A549 (cell line): ENCODE measurements around the gene RSPH4A. TPM values are rescaled to one million over a fixed set of nuclear protein-coding genes. Genes with fewer than 3 reads are reported as not detected.

Source experiments
- ATAC-seq, 2 experiments: fragments of 200-7000 bp in 1 of 2; fragments of >200 bp in 1 of 2; cut with Nextera tagmentation in 1 of 2; cut with Tn5 transposase in 1 of 2; 3 replicates each; pipeline versions ENCODE4 v1.8.0 to v1.9.1; 2018 to 2020; ENCODE audit warnings: mild to moderate bottlenecking in 1 of 2, moderate library complexity in 1 of 2
- CTCF ChIA-PET: fragments of 300-600 bp; sonication (Branson Sonifier 250); formaldehyde crosslinking; extraction: SDS; loops from one replicate; lab custom pipeline; 2021; ENCODE audit warnings: antibody characterized with exemption, inconsistent platforms; lab: Yijun Ruan, JAX
- POLR2A ChIA-PET: fragments of 350-600 bp; formaldehyde crosslinking; extraction: SDS; loops from one replicate; lab custom pipeline; 2021; ENCODE audit warnings: antibody characterized with exemption, inconsistent platforms; lab: Yijun Ruan, JAX
- DNase-seq, 2 experiments: peaks; one replicate each; pipeline versions ENCODE4 v3.0.0 to v3.0.0-alpha.2; 2011 to 2016; ENCODE audit warnings: low read depth in 1 of 2, low spot score in 1 of 2
- FAIRE-seq: peaks from 2 replicates; lab custom pipeline; 2011; peaks lifted over from hg19 to GRCh38; lab: Jason Lieb, UNC
- H3K27ac ChIP-seq, 2 experiments: fragments of >200 bp; sonication (Bioruptor Twin); formaldehyde crosslinking; 3 replicates each; pipeline ENCODE4 v1.5.1; 2016 to 2017
- H3K4me1 ChIP-seq: fragments of >200 bp; sonication (Bioruptor Twin); formaldehyde crosslinking; 3 replicates; pipeline ENCODE4 v1.6.1; 2016
- H3K4me2 ChIP-seq: fragments of >200 bp; sonication (Bioruptor Twin); formaldehyde crosslinking; 3 replicates; pipeline ENCODE4 v1.6.1; 2016
- H3K4me3 ChIP-seq: fragments of >200 bp; sonication (Bioruptor Twin); formaldehyde crosslinking; 3 replicates; pipeline ENCODE4 v1.5.1; 2016
- H3K9me3 ChIP-seq: fragments of >200 bp; sonication (Bioruptor Twin); formaldehyde crosslinking; 3 replicates; pipeline ENCODE4 v1.6.1; 2016
- BCL3 ChIP-seq: fragments of >200 bp; sonication (Bioruptor Twin); formaldehyde crosslinking; IDR thresholded peaks from 3 replicates; pipeline ENCODE4 v1.6.1; 2016
- BHLHE40 ChIP-seq: IDR thresholded peaks from 2 replicates; pipeline ENCODE4 v1.6.1; 2012; ENCODE audit warnings: low read depth, low read length, inconsistent platforms
- CEBPB ChIP-seq, 2 experiments: fragments of >200 bp in 1 of 2; sonication (Bioruptor Twin) in 1 of 2; formaldehyde crosslinking in 1 of 2; IDR thresholded peaks; 2 replicates each; pipeline ENCODE4 v1.6.1; 2012 to 2016
- HES2 ChIP-seq: fragments of >200 bp; sonication (Bioruptor Twin); formaldehyde crosslinking; IDR thresholded peaks from 2 replicates; pipeline ENCODE4 v1.6.1; 2016
- HEYL ChIP-seq: fragments of 250-450 bp; sonication (Bioruptor Pico); IDR thresholded peaks from 2 replicates; pipeline ENCODE4 v1.8.0; 2021; ENCODE audit warnings: mild to moderate bottlenecking, moderate library complexity
- HOXB5 ChIP-seq: fragments of 250-450 bp; sonication (Bioruptor Pico); IDR thresholded peaks from 2 replicates; pipeline ENCODE4 v1.5.0; 2020; ENCODE audit warnings: mild to moderate bottlenecking, moderate library complexity
- JUN ChIP-seq, 2 experiments: fragments of >200 bp; sonication (Bioruptor Twin); formaldehyde crosslinking; IDR thresholded peaks; 2 replicates in 1 of 2; 3 replicates in 1 of 2; pipeline ENCODE4 v1.6.1; 2016 to 2017
- NR3C1 ChIP-seq: fragments of >200 bp; sonication (Bioruptor Twin); formaldehyde crosslinking; IDR thresholded peaks from 3 replicates; pipeline ENCODE4 v1.6.1; 2017
- POLR2A ChIP-seq: IDR thresholded peaks from 2 replicates; pipeline ENCODE4 v1.6.1; 2012; ENCODE audit warnings: mild to moderate bottlenecking, low read length
- RAD21 ChIP-seq, 2 experiments: fragments of >200 bp in 1 of 2; sonication (Bioruptor Twin) in 1 of 2; formaldehyde crosslinking in 1 of 2; IDR thresholded peaks in 1 of 2; conservative IDR thresholded peaks in 1 of 2; 2 replicates in 1 of 2; 3 replicates in 1 of 2; pipeline ENCODE4 v1.6.1; 2012 to 2018; ENCODE audit warnings: inconsistent platforms in 1 of 2
- RCOR1 ChIP-seq: fragments of 150-350 bp; IDR thresholded peaks from 2 replicates; pipeline ENCODE4 v1.6.1; 2014; ENCODE audit warnings: antibody characterized with exemption, low read length, low read depth
- RFX5 ChIP-seq: fragments of 450-650 bp; IDR thresholded peaks from 2 replicates; pipeline ENCODE4 v1.7.1; 2014; ENCODE audit warnings: antibody characterized with exemption, mild to moderate bottlenecking, moderate library complexity
- SMC3 ChIP-seq: fragments of >200 bp; sonication (Bioruptor Twin); formaldehyde crosslinking; IDR thresholded peaks from 3 replicates; pipeline ENCODE4 v1.6.1; 2018; ENCODE audit warnings: inconsistent platforms
- ZFP36 ChIP-seq: fragments of 450-650 bp; IDR thresholded peaks from 2 replicates; pipeline ENCODE4 v1.6.1; 2014; ENCODE audit warnings: borderline replicate concordance; ENCODE audit not compliant: partially characterized antibody
- ZNF302 ChIP-seq: fragments of 250-450 bp; sonication (Bioruptor Pico); IDR thresholded peaks from 2 replicates; pipeline ENCODE4 v1.9.0; 2021; ENCODE audit warnings: inconsistent platforms, mild to moderate bottlenecking, moderate library complexity
- WGBS: methylation state at CpG from one replicate; pipeline ENCODE4 v1.1.6; 2017; ENCODE audit errors: missing lambda C conversion rate; 5-methylcytosine and 5-hydroxymethylcytosine counted together
- polyA minus RNA-seq: library from RNA; depleted of rRNA, polyadenylated mRNA; stranded (reverse); fragments of >200 nt; gene quantifications from 2 replicates; pipeline ENCODE4 v1.2.3, GENCODE V29; 2011; rRNA and poly(A)+ RNA removed
- polyA plus RNA-seq, 4 experiments: library from polyadenylated mRNA; depleted of rRNA in 3 of 4; stranded (reverse); fragments of >200 nt; fragmentation: RNase III in 1 of 4; extraction: RNeasy Plus Mini Kit Qiagen cat#74134 plus additional on column Dnase treatment in 1 of 4; gene quantifications; 2 replicates in 3 of 4; 3 replicates in 1 of 4; pipeline ENCODE4 v1.2.3, GENCODE V29; 2011 to 2017
- TF ChIP-seq, protein P1 (sequence below): IDR thresholded peaks from 2 replicates; pipeline ENCODE4 v1.6.1; 2012

Gene RSPH4A
- 0.17 and 0.28 TPM in 2 replicates for polyA plus RNA-seq (2011; rRNA removed)
- polyA plus RNA-seq (2012; cell fraction: cytosol; rRNA removed), result 0.14 and 0.15 TPM in 2 replicates
- polyA plus RNA-seq (2012; cell fraction: nucleus; rRNA removed), result 0.24 and 0.48 TPM in 2 replicates
- polyA plus RNA-seq (2017; fragmentation: RNase III; extraction: RNeasy Plus Mini Kit Qiagen cat#74134 plus additional on column Dnase treatment), result 0.13 to 0.28 TPM (median 0.13 TPM) in 3 replicates
- polyA minus RNA-seq, result 0.19 TPM in 1 of 2 replicates, not detected in the other

- ChIA-PET POLR2A (interaction anchor here (0.5 to 1.0 kb wide), 4 partner anchors 34 to 52 kb away, joined by 3 to 5 read pairs (median 4); partner anchors contain the start of genes RWDD1 and ZUP1), CTCF (interaction anchor here (0.6 to 1.6 kb wide), 5 partner anchors 9 to 328 kb away, joined by 3 to 5 read pairs (median 4); no protein-coding TSS in a partner anchor)
- ATAC-seq (peak; percentile 99 to 100), FAIRE-seq (peak; percentile 86), DNase-seq (peak; percentile 82 to 89)
- TF ChIP-seq, protein P1, sequence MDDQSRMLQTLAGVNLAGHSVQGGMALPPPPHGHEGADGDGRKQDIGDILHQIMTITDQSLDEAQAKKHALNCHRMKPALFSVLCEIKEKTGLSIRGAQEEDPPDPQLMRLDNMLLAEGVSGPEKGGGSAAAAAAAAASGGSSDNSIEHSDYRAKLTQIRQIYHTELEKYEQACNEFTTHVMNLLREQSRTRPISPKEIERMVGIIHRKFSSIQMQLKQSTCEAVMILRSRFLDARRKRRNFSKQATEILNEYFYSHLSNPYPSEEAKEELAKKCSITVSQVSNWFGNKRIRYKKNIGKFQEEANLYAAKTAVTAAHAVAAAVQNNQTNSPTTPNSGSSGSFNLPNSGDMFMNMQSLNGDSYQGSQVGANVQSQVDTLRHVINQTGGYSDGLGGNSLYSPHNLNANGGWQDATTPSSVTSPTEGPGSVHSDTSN, result peak; percentile 90
- TF ChIP-seq ZNF302 (no peak), JUN (IDR thresholded peaks at IDR 0.05) (0 out of 5 replicates have a peak, but pooled peaks of 1 of the 2 experiments have one; percentile 20), POLR2A (peak; percentile 64), ZFP36 (no peak), SMC3 (no peak), RCOR1 (no peak), NR3C1 (no peak), CEBPB (IDR thresholded peaks at IDR 0.05) (no peak), RAD21 (conservative IDR thresholded peaks at IDR 0.05 in 1 of 2, IDR thresholded peaks at IDR 0.05 in 1 of 2) (0 out of 5 replicates have a peak, but pooled peaks of 1 of the 2 experiments have one; percentile 10), HES2 (no peak), RFX5 (peak; percentile 41; the same call in 1 of the 2 replicates)
- Histone ChIP-seq H3K4me2 (peak within 1 kb of the TSS; percentile 81), H3K9me3 (no peaks in the 10 kb centered on the region), H3K4me3 (peak within 1 kb of the TSS; percentile 59), H3K27ac (peak within 1 kb of the TSS; percentile 58 to 84), H3K4me1 (no peaks in the 10 kb centered on the region)
- WGBS, result 1% methylated on average over 19 of the region's 29 CpGs
Observed at GRCh38 chr6:116615937-116616736, at the start of gene RSPH4A. Gene RSPH4A, plus strand, starts transcription at chr6:116616479. Its CDS starts 145 bp downstream, at chr6:116616624.

- ATAC-seq (no peak), DNase-seq (no peak)
- ChIA-PET CTCF (interaction anchor here (0.9 to 1.0 kb wide), 3 partner anchors 30 to 300 kb away, joined by 3 to 4 read pairs (median 3); no protein-coding TSS in a partner anchor), POLR2A (interaction anchor here (0.9 kb wide), 1 partner anchor 288 kb away, joined by 3 read pairs; the partner anchor contains the start of gene TSPYL1)
- H3K4me1 ChIP-seq, result peaks cover 17% of the 10 kb centered on the region; the same call in 2 of the 3 replicates
- no peak overlapping the region for H3K4me2 ChIP-seq
- no peaks in the 10 kb centered on the region for H3K9me3 ChIP-seq
- no peak overlapping the region for H3K4me3 ChIP-seq
- TF ChIP-seq HOXB5 (CRISPR knock-in tag), result no peak
- no peak for TF ChIP-seq HEYL
- no peak for TF ChIP-seq BHLHE40
- TF ChIP-seq, all 56 proteins: peak for 0
- FAIRE-seq, result no peak
- no peak overlapping the region for H3K27ac ChIP-seq
Observed at GRCh38 chr6:116568111-116568510, 48.2 kb upstream of the RSPH4A start.

- TF ChIP-seq RAD21 (conservative IDR thresholded peaks at IDR 0.05 in 1 of 2, IDR thresholded peaks at IDR 0.05 in 1 of 2) (no peak), BCL3 (no peak)
Observed at GRCh38 chr6:116568821-116569755, 47.2 kb upstream of the RSPH4A start.

More at GRCh38 chr6:116568821-116569755, 47.2 kb upstream of the RSPH4A start:
- ChIA-PET POLR2A (interaction anchor here (0.9 kb wide), 1 partner anchor 289 kb away, joined by 3 read pairs; the partner anchor contains the start of gene TSPYL1), CTCF (interaction anchor here (1.0 to 2.4 kb wide), 3 partner anchors 8 to 301 kb away, joined by 4 to 16 read pairs (median 8); no protein-coding TSS in a partner anchor)
- Histone ChIP-seq H3K4me2 (peak overlapping the region; percentile 84; the same call in 2 of the 3 replicates), H3K9me3 (no peaks in the 10 kb centered on the region), H3K4me3 (no peak overlapping the region), H3K4me1 (peaks cover 19% of the 10 kb centered on the region; the same call in 2 of the 3 replicates), H3K27ac (no peak overlapping the region)
- 65% methylated on average over 6 of the region's 7 CpGs for WGBS
- ATAC-seq (no peak), FAIRE-seq (no peak), DNase-seq (no peak)
